HepG2 (cell line): Measurements from ENCODE around the gene ATRX. TPM values are rescaled to one million over a fixed set of nuclear protein-coding genes. Genes with fewer than 3 reads are reported as not detected.

Source experiments
- ATAC-seq: fragments of 200-7000 bp; cut with Tn5 transposase; 3 replicates; pipeline ENCODE4 v1.9.1; 2020; ENCODE audit warnings: mild to moderate bottlenecking, moderate library complexity
- BruUV-seq: library from RNA; stranded (reverse); fragments of 400-500 nt; replicated peaks from 2 replicates; lab custom pipeline; 2021; lab: Mats Ljungman, UMichigan
- CTCF ChIA-PET: fragments of 300-600 bp; formaldehyde crosslinking; extraction: SDS; loops from one replicate; lab custom pipeline; 2021; ENCODE audit warnings: low total read pairs, inconsistent platforms, low intra/inter-chr PET ratio; lab: Yijun Ruan, JAX
- POLR2A ChIA-PET: fragments of 350-600 bp; sonication (Branson Sonifier 250); formaldehyde crosslinking; loops from one replicate; lab custom pipeline; 2020; ENCODE audit warnings: antibody characterized with exemption, inconsistent platforms; lab: Yijun Ruan, JAX
- DNase-seq: peaks from one replicate; pipeline ENCODE4 v3.0.0-alpha.2; 2015; ENCODE audit warnings: low spot score
- FAIRE-seq: peaks from 3 replicates; lab custom pipeline; 2011; peaks lifted over from hg19 to GRCh38; lab: Jason Lieb, UNC
- H2AFZ ChIP-seq: one replicate; pipeline ENCODE4 v1.6.1; 2011; ENCODE audit warnings: low read length, inconsistent platforms
- H3K27ac ChIP-seq: fragments of 300-600 bp; 3 replicates; pipeline ENCODE4 v1.8.0; 2011; ENCODE audit warnings: mixed run types, mild to moderate bottlenecking, mixed read lengths, low read length, inconsistent platforms; ENCODE audit not compliant: insufficient read depth; ENCODE audit errors: extremely low read length
- H3K27me3 ChIP-seq, 2 experiments: fragments of 200-600 bp in 1 of 2; 2 replicates in 1 of 2; 3 replicates in 1 of 2; pipeline versions ENCODE4 v1.6.0 to v1.8.0; 2011; ENCODE audit warnings: low read length in 2 of 2, mild to moderate bottlenecking in 2 of 2, moderate library complexity in 2 of 2, inconsistent platforms in 1 of 2; ENCODE audit not compliant: insufficient read depth in 2 of 2, control insufficient read depth in 1 of 2
- H3K36me3 ChIP-seq, 2 experiments: fragments of 200-600 bp in 1 of 2; replicated peaks in 1 of 2; 2 replicates in 1 of 2; 3 replicates in 1 of 2; pipeline versions ENCODE4 v1.5.1 to v1.8.0; 2011; ENCODE audit warnings: low read length in 2 of 2, inconsistent platforms in 1 of 2; ENCODE audit not compliant: insufficient read depth in 2 of 2, control insufficient read depth in 1 of 2
- H3K4me1 ChIP-seq: 2 replicates; pipeline ENCODE4 v1.5.1; 2012; ENCODE audit warnings: low read length, inconsistent platforms; ENCODE audit not compliant: insufficient read depth
- H3K4me2 ChIP-seq: 2 replicates; pipeline ENCODE4 v1.6.0; 2011; ENCODE audit warnings: low read depth, low read length, inconsistent platforms
- H3K4me3 ChIP-seq, 3 experiments: fragments of 200-600 bp in 1 of 3; sonication (generic), shearing (Covaris generic) in 1 of 3; replicated peaks in 1 of 3; 2 replicates each; pipeline ENCODE4 v1.5.1; 2011 to 2016; ENCODE audit warnings: low read length in 3 of 3, inconsistent platforms in 2 of 3, low read depth in 2 of 3, mild to moderate bottlenecking in 2 of 3, control low read depth in 1 of 3, mixed read lengths in 1 of 3; ENCODE audit not compliant: insufficient read depth in 1 of 3
- H3K79me2 ChIP-seq: one replicate; pipeline ENCODE4 v1.6.1; 2011; ENCODE audit warnings: low read length, inconsistent platforms; ENCODE audit not compliant: insufficient read depth
- H3K9ac ChIP-seq: 2 replicates; pipeline ENCODE4 v1.6.0; 2011; ENCODE audit warnings: mild to moderate bottlenecking, low read depth, low read length, inconsistent platforms; ENCODE audit not compliant: insufficient read depth
- H3K9me3 ChIP-seq: 2 replicates; pipeline ENCODE4 v1.5.1; 2012; ENCODE audit warnings: mild to moderate bottlenecking, low read length
- H4K20me1 ChIP-seq: 2 replicates; pipeline ENCODE4 v1.6.0; 2011; ENCODE audit warnings: inconsistent platforms, mild to moderate bottlenecking, low read length, moderate library complexity; ENCODE audit not compliant: insufficient read depth
- ETV5 ChIP-seq: IDR thresholded peaks from 2 replicates; pipeline ENCODE4 v1.6.1; 2018; ENCODE audit warnings: missing biosample characterization, missing genetic modification reagents, inconsistent platforms, borderline replicate concordance
- GZF1 ChIP-seq: sonication (generic); formaldehyde crosslinking; IDR thresholded peaks from 2 replicates; pipeline ENCODE4 v1.5.1; 2020; ENCODE audit warnings: mild to moderate bottlenecking, missing genetic modification reagents
- KMT2B ChIP-seq: IDR thresholded peaks from 2 replicates; pipeline ENCODE4 v1.6.1; 2016; ENCODE audit warnings: missing genetic modification reagents, missing compliant biosample characterization
- SP1 ChIP-seq, 2 experiments: fragments of 450-650 bp in 1 of 2; sonication (generic) in 1 of 2; formaldehyde crosslinking in 1 of 2; IDR thresholded peaks; 2 replicates each; pipeline versions ENCODE4 v1.4.0 to v1.6.1; 2016 to 2020; ENCODE audit warnings: missing genetic modification reagents in 1 of 2
- SRSF4 ChIP-seq: fragments of 200-400 bp; formaldehyde crosslinking; IDR thresholded peaks from one replicate; pipeline ENCODE4 v1.6.1; 2018; ENCODE audit warnings: mild to moderate bottlenecking, low read depth, low read length, moderate library complexity; ENCODE audit not compliant: poor library complexity, severe bottlenecking
- ZBTB7A ChIP-seq: sonication (generic); formaldehyde crosslinking; IDR thresholded peaks from 2 replicates; pipeline ENCODE4 v1.8.0; 2022; ENCODE audit warnings: mild to moderate bottlenecking, missing genetic modification reagents
- ZEB1 ChIP-seq: IDR thresholded peaks from 2 replicates; pipeline ENCODE4 v1.6.1; 2012; ENCODE audit warnings: mild to moderate bottlenecking, low read depth, inconsistent platforms; ENCODE audit not compliant: insufficient replicate concordance
- ZFAT ChIP-seq: sonication (generic); formaldehyde crosslinking; conservative IDR thresholded peaks from 2 replicates; pipeline ENCODE4 v1.8.1; 2023; ENCODE audit warnings: missing genetic modification reagents, inconsistent platforms
- ZFP36 ChIP-seq: fragments of 150-350 bp; IDR thresholded peaks from 2 replicates; pipeline ENCODE4 v1.6.1; 2018; ENCODE audit warnings: borderline replicate concordance, low read length, low read depth; ENCODE audit not compliant: partially characterized antibody
- ZNF253 ChIP-seq: sonication (generic); formaldehyde crosslinking; IDR thresholded peaks from 2 replicates; pipeline ENCODE4 v1.8.0; 2022; ENCODE audit warnings: mild to moderate bottlenecking, missing genetic modification reagents, borderline replicate concordance
- ZNF547 ChIP-seq: sonication (generic); formaldehyde crosslinking; IDR thresholded peaks from 2 replicates; pipeline ENCODE4 v1.5.1; 2020; ENCODE audit warnings: mild to moderate bottlenecking, missing genetic modification reagents
- ZNF567 ChIP-seq: sonication (generic); formaldehyde crosslinking; IDR thresholded peaks from 2 replicates; pipeline ENCODE4 v1.8.1; 2023; ENCODE audit warnings: mild to moderate bottlenecking, missing genetic modification reagents, borderline replicate concordance
- ZNF660 ChIP-seq: sonication (generic); formaldehyde crosslinking; IDR thresholded peaks from 2 replicates; pipeline ENCODE4 v1.5.1; 2020; ENCODE audit warnings: mild to moderate bottlenecking, low read depth, missing genetic modification reagents, borderline replicate concordance
- WGBS: methylation state at CpG from one replicate; pipeline ENCODE4 v1.1.6; 2017; ENCODE audit warnings: low lambda C conversion rate; 5-methylcytosine and 5-hydroxymethylcytosine counted together
- in situ Hi-C: cut with HindIII; loops from 2 replicates; pipeline ENCODE4 v1.10.0; 2017; ENCODE audit warnings: low pct_unique_long_range_greater_than_20kb; ENCODE audit not compliant: extremely low pct_ligation_motif_present
- intact Hi-C: fragments of 100-400 bp; cut with micrococcal nuclease; formaldehyde crosslinking; loops from one replicate; pipeline ENCODE4 v1.10.0; 2022; ENCODE audit not compliant: unreplicated experiment
- polyA plus RNA-seq, 8 experiments: library from polyadenylated mRNA; depleted of rRNA in 3 of 8; stranded (reverse) in 7 of 8; unstranded in 1 of 8; fragments of >200 nt; fragmentation: Illumina TruSeq in 4 of 8; extraction: Trizol in 4 of 8; gene quantifications; 2 replicates each; pipeline versions ENCODE4 v1.2.1 to v1.2.3, GENCODE V29; 2011 to 2016; ENCODE audit warnings: low read depth in 4 of 8, missing spikeins in 1 of 8, mixed read lengths in 1 of 8; ENCODE audit not compliant: insufficient read depth in 1 of 8
- total RNA-seq, 5 experiments: library from RNA; depleted of rRNA; stranded (reverse); fragments of >200 nt; fragmentation: Illumina TruSeq; extraction: Trizol; gene quantifications; 2 replicates each; pipeline ENCODE4 v1.2.3, GENCODE V29; 2016; ENCODE audit warnings: low read depth in 1 of 5
- TF ChIP-seq, protein P1 (sequence below): sonication (generic); formaldehyde crosslinking; conservative IDR thresholded peaks from 2 replicates; pipeline ENCODE4 v1.4.0; 2020; ENCODE audit warnings: missing genetic modification reagents
- TF ChIP-seq, protein P2 (sequence below): IDR thresholded peaks from 2 replicates; pipeline ENCODE4 v1.6.1; 2016; ENCODE audit warnings: low read depth, control low read depth
- TF ChIP-seq, protein P3 (sequence below): IDR thresholded peaks from 2 replicates; pipeline ENCODE4 v1.6.1; 2016; ENCODE audit warnings: control low read depth
- TF ChIP-seq, protein P4 (sequence below): sonication (generic); formaldehyde crosslinking; IDR thresholded peaks from 2 replicates; pipeline ENCODE4 v1.4.0; 2020; ENCODE audit warnings: mild to moderate bottlenecking, missing genetic modification reagents
- TF ChIP-seq, protein P5 (sequence below): sonication (generic); formaldehyde crosslinking; IDR thresholded peaks from 2 replicates; pipeline ENCODE4 v1.5.0; 2020; ENCODE audit warnings: missing genetic modification reagents
- TF ChIP-seq, protein P6 (sequence below): IDR thresholded peaks from 2 replicates; pipeline ENCODE4 v1.6.1; 2016; ENCODE audit warnings: low read depth

Gene ATRX
- total and polyA plus RNA-seq, 2 of the 13 experiments (the other 11 are each of a cell fraction or from before 2014, with no cell fraction given): 26.1 to 44.5 TPM

DNA sequence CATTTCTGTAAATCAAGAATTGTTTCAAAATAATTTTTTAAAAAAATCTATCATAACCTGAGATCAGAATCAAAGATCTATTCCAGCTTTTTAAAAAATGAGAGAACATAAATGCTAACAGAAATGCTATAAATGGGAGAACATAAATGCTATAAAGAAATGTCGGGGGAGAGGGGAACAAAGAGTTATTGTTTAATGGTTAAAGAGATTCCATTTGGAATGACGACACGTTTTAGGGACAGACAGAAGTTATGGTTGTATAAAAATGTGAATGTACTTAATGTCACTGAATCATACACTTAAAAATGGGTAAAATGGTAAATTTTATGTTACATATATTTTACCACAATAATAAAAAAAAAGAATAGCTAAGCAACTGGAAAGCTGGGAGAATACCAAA lies 127.1 kb downstream of the ATRX start:
- DNase-seq (no peak), ATAC-seq (no peak), FAIRE-seq (no peak)
- no peaks in the 10 kb centered on the region for H3K79me2 ChIP-seq
- ChIA-PET CTCF (no interaction called here), POLR2A (no interaction called here)
- no peak overlapping the region for H3K4me3 ChIP-seq
- H3K27ac ChIP-seq: no peak overlapping the region
- BruUV-seq: no TSS peak
- H3K27me3 ChIP-seq: no peaks in the 10 kb centered on the region
- no peak overlapping the region for H3K9ac ChIP-seq
- H3K4me2 ChIP-seq: no peak overlapping the region
- no peaks in the 10 kb centered on the region for H3K9me3 ChIP-seq
- WGBS: 100% methylated on average over 3 of the region's 3 CpGs
- no peaks in the 10 kb centered on the region for H3K36me3 ChIP-seq
- intact Hi-C loops: no loop called here
- H4K20me1 ChIP-seq: no peaks in the 10 kb centered on the region
- no peaks in the 10 kb centered on the region for H3K4me1 ChIP-seq
- in situ Hi-C loops: no loop called here
- H2AFZ ChIP-seq: no peak overlapping the region
- TF ChIP-seq, protein P1, sequence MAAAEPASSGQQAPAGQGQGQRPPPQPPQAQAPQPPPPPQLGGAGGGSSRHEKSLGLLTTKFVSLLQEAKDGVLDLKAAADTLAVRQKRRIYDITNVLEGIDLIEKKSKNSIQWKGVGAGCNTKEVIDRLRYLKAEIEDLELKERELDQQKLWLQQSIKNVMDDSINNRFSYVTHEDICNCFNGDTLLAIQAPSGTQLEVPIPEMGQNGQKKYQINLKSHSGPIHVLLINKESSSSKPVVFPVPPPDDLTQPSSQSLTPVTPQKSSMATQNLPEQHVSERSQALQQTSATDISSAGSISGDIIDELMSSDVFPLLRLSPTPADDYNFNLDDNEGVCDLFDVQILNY (CRISPR knock-in tag): no peak
- TF ChIP-seq ZNF547 (CRISPR knock-in tag) (no peak), ZNF660 (no peak), SP1 (IDR thresholded peaks at IDR 0.05) (no peak), SP1 (CRISPR knock-in tag; IDR thresholded peaks at IDR 0.05) (no peak), SRSF4 (no peak), ZFAT (no peak), ZFP36 (no peak), ZNF567 (CRISPR knock-in tag) (no peak), ZEB1 (no peak), ETV5 (CRISPR knock-in tag) (no peak), KMT2B (CRISPR knock-in tag) (no peak), ZBTB7A (CRISPR knock-in tag) (no peak), GZF1 (no peak), ZNF253 (CRISPR knock-in tag) (no peak)
- TF ChIP-seq, protein P2, sequence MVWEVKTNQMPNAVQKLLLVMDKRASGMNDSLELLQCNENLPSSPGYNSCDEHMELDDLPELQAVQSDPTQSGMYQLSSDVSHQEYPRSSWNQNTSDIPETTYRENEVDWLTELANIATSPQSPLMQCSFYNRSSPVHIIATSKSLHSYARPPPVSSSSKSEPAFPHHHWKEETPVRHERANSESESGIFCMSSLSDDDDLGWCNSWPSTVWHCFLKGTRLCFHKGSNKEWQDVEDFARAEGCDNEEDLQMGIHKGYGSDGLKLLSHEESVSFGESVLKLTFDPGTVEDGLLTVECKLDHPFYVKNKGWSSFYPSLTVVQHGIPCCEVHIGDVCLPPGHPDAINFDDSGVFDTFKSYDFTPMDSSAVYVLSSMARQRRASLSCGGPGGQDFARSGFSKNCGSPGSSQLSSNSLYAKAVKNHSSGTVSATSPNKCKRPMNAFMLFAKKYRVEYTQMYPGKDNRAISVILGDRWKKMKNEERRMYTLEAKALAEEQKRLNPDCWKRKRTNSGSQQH (CRISPR knock-in tag): no peak
- TF ChIP-seq, protein P3, sequence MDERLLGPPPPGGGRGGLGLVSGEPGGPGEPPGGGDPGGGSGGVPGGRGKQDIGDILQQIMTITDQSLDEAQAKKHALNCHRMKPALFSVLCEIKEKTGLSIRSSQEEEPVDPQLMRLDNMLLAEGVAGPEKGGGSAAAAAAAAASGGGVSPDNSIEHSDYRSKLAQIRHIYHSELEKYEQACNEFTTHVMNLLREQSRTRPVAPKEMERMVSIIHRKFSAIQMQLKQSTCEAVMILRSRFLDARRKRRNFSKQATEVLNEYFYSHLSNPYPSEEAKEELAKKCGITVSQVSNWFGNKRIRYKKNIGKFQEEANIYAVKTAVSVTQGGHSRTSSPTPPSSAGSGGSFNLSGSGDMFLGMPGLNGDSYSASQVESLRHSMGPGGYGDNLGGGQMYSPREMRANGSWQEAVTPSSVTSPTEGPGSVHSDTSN (CRISPR knock-in tag): no peak
- TF ChIP-seq, protein P4, sequence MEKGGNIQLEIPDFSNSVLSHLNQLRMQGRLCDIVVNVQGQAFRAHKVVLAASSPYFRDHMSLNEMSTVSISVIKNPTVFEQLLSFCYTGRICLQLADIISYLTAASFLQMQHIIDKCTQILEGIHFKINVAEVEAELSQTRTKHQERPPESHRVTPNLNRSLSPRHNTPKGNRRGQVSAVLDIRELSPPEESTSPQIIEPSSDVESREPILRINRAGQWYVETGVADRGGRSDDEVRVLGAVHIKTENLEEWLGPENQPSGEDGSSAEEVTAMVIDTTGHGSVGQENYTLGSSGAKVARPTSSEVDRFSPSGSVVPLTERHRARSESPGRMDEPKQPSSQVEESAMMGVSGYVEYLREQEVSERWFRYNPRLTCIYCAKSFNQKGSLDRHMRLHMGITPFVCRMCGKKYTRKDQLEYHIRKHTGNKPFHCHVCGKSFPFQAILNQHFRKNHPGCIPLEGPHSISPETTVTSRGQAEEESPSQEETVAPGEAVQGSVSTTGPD (CRISPR knock-in tag): no peak
- TF ChIP-seq, protein P5, sequence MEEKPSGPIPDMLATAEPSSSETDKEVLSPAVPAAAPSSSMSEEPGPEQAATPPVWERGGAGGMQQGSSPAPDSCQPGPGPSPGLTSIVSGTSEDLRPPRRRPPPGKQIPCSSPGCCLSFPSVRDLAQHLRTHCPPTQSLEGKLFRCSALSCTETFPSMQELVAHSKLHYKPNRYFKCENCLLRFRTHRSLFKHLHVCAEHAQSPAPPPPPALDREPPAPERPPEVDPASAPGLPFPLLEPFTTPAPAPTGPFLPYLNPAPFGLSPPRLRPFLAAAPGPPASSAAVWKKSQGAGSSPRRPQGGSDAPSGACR: no peak
- TF ChIP-seq, protein P6, sequence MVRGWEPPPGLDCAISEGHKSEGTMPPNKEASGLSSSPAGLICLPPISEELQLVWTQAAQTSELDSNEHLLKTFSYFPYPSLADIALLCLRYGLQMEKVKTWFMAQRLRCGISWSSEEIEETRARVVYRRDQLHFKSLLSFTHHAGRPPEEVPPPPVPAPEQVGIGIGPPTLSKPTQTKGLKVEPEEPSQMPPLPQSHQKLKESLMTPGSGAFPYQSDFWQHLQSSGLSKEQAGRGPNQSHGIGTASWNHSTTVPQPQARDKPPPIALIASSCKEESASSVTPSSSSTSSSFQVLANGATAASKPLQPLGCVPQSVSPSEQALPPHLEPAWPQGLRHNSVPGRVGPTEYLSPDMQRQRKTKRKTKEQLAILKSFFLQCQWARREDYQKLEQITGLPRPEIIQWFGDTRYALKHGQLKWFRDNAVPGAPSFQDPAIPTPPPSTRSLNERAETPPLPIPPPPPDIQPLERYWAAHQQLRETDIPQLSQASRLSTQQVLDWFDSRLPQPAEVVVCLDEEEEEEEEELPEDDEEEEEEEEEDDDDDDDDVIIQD (CRISPR knock-in tag): no peak
